HG02970 (cell line): ENCODE results near the gene HPGDS.
"Not testable (repeated sequence)": the region's sequence is repeated elsewhere in the genome, so short reads cannot be mapped to it uniquely, and the experiment has no call there.

Experiments used
- ATAC-seq: cut with Tn5 transposase; IDR thresholded peaks from one replicate; pipeline ENCODE4 v1.9.1; 2021; ENCODE audit warnings: mild to moderate bottlenecking, moderate library complexity, moderate number of reproducible peaks; ENCODE audit not compliant: unreplicated experiment, low FRiP score

The HPGDS gene

GRCh38 chr4:94332983-94333590 lies 9.5 kb downstream of the HPGDS start:
- no peak for ATAC-seq

DNA sequence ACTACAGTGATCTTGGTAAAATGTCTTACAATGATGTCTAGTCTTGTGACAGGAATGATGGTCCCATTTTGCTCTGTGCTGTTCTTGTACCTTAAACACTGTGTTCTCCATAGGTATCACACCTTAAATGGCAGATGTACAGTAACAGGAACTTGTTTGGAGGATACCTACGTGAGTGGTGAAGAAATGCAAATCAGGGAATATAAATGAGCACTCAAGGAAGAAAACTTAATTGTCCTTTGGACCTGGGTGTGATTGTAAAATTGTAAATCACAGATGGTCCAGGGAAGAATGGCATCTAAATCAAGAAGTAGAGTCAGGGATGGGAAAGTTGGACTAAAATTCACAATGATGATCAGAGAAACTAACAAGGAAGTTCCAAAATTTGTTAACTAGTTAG lies 12.7 kb downstream of the HPGDS start:
- ATAC-seq = no peak

DNA sequence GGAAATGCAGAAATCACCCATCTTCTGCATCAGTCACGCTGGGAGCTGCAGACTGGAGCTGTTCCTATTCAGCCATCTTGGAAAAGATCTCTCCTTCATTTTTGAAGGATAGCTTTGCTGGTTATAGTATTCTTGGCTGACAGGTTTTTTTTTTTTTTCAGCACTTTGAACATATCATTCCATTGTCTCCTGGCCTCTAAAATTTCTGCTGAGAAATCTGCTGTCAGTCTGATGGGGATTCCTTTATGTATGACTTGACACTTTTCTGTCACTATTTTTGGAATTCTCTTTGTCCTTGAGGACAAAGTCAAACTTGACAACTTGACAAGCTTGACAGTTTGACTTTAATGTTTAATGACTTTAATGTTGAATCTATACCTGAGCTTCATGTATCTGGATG lies 16.8 kb downstream of the HPGDS start:
- ATAC-seq = no peak

DNA sequence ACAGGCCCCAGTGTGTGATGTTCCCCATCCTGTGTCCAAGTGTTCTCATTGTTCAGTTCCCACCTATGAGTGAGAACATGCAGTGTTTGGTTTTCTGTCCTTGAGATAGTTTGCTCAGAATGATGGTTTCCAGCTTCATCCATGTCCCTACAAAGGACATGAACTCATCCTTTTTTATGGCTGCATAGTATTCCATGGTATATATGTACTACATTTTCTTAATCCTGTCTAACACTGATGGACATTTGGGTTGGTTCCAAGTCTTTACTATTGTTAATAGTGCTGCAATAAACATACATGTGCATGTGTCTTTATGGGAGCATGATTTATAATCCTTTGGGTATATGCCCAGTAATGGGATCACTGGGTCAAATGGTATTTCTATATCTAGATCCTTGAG lies 22.7 kb downstream of the HPGDS start:
- not testable (repeated sequence) for ATAC-seq

- no peak for ATAC-seq
Measured at GRCh38 chr4:94307231-94307871, 35.3 kb downstream of the HPGDS start.

- no peak for ATAC-seq
Measured at GRCh38 chr4:94306713-94307112, 35.9 kb downstream of the HPGDS start.

GRCh38 chr4:94305466-94306225 lies 37.0 kb downstream of the HPGDS start:
- ATAC-seq = no peak

DNA sequence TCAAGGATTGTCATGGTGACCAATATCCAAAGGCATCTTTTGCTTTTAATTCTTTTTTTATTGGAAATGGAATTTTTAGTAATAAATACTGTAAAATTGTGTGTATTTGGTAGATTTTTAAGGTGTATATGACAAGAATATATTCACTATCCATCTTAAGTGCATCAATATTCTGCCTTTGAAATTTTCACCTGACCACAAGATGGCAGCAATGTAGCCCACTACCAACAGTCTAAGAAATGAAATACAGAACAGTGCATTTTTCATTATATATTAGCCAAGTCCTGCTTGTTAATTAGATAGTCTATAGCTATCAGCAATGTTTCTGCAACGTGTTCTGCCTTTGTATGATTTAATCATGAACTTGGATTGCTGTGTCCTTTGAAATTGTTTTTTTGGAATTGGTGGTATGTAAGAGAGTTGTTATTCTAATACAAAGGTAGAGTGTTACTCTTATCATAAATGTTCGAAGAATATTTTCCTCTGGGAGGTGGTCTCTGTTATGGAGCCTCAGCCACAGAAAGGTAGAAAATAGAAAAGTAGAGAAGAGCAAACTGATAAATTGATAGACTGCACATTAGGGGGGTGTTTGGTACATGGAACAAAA lies 38.2 kb downstream of the HPGDS start:
- ATAC-seq = no peak

DNA sequence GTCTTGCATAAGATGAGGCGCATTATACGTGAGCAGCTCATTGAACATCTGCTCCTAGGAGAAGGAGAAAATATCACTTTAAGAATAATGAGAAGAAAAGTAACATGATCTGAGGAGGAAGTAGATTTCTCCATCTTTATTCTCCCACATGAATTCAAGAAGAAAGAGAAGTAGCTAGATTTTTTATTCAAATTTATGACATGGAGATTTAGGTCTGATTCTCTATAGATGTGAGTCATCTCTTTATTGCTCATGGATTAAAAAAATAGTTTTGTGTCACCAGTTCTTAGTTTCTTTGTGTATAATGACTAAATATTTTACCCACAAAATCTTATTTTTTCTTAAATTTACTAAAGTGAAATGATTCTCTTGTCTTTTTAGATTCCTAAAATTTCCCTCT lies 40.4 kb downstream of the HPGDS start:
- no peak for ATAC-seq

GRCh38 chr4:94298725-94299252 lies 43.8 kb downstream of the HPGDS start:
- ATAC-seq = no peak

DNA sequence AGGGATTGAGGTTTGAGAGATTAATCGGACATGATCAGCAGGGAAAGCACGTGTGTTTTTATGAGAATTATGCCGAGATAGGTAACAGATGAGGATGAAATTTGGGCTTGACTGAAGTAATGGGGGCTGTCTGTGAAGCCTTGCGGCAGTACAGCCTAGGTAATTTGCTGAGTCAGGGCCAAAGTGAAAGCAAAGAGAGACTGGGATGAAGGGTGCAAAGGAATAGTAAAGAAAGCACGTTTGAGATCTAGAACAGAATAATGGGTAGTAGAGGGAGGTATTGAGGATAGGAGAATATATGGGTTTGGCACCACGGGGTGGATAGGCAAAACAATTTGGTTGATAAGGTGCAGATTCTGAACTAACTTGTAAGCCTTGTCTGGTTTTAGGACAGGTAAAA lies 47.2 kb downstream of the HPGDS start:
- ATAC-seq = not testable (repeated sequence)

- not testable (repeated sequence) for ATAC-seq
Measured at GRCh38 chr4:94293981-94294380, 48.7 kb downstream of the HPGDS start.

GRCh38 chr4:94290245-94290644 lies 52.4 kb downstream of the HPGDS start:
- no peak for ATAC-seq

GRCh38 chr4:94285666-94286065 lies 57.0 kb downstream of the HPGDS start:
- no peak for ATAC-seq

DNA sequence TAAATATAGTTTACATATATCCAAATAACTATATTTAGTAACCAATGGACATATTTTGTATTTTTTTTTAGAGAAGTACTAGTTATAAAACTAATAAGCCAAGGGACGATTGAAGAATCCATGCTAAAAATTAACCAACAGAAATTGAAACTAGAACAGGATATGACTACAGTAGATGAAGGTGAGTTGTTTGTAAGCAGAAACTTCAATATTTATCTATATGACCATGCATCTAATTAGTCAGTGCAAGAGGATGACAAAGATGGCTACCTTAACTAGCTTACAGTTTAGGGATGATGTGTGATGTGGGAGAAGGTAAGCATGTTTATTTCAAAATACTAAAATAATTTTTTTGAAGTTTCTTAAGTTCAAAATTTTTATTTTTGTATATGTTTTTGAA lies 57.7 kb downstream of the HPGDS start:
- ATAC-seq = no peak

DNA sequence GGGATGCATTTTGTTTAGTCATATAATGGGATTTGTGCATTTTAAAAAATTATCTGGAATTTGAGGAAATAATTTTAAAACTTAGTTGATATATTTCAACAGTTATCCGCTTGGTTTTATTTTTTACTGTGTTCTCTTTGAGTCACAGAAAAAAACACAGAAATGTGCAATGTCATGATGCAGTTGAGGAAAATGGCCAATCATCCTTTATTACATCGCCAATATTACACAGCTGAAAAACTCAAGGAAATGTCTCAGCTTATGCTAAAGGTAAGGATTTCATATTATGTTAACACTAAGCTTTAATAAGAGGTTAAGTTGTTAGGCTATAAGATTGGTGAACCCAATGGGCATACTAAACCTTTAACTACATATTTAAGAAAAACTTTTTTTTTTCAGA lies 63.9 kb downstream of the HPGDS start:
- ATAC-seq = no peak

GRCh38 chr4:94277534-94277933 lies 65.1 kb downstream of the HPGDS start:
- no peak for ATAC-seq

DNA sequence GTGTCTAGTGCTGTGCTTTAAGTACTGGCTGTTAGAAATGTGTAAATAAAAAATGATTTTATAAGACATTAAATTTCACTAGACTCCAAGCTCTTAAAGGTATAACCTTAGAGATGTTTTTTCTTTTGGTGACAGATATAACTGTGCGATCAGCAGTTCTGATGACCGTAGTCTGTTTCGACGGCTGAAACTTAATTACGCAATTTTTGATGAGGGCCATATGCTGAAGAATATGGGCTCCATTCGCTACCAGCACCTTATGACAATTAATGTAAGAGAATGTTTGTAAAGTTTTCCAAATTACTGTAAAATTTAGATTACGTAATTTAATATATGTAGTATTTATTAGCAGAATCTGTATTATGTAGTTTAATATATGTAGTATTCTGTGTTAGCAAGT lies 66.4 kb downstream of the HPGDS start:
- ATAC-seq = no peak

DNA sequence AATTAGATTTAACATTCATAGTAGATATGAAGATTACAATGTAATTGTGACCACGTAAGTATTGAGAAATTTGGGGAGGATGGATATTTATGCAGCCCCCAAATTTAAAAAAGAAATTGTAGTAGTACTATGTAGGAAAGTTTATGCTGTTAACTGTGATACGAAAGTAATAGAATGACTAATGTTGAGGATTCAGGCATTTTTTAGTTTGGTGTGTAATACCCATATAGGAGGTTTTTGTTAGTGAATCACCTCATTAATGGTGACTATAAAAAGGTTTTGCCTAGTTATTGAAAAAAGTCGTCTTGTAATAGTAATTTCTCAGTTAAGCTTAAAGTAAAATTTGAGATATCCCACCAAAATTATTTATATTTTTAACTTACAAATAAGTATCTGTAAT lies 67.7 kb downstream of the HPGDS start:
- no peak for ATAC-seq

- no peak for ATAC-seq
Measured at GRCh38 chr4:94271248-94271647, 71.4 kb downstream of the HPGDS start.

GRCh38 chr4:94267037-94267436 lies 75.6 kb downstream of the HPGDS start:
- ATAC-seq = no peak
